GM19193 (cell line): ENCODE data around the gene CCDC91.

Experiments
- POLR2A ChIP-seq: IDR thresholded peaks from 4 replicates; pipeline ENCODE4 v1.6.1; 2011; ENCODE audit not compliant: insufficient read depth, insufficient read length; ENCODE audit errors: extremely low read depth

CCDC91 gene

GRCh38 chr12:28575593-28576205, 385.4 kb downstream of the CCDC91 start:
- no peak for TF ChIP-seq POLR2A

GRCh38 chr12:28578361-28578760, 388.1 kb downstream of the CCDC91 start:
- no peak for TF ChIP-seq POLR2A

GRCh38 chr12:28578833-28579252, 388.6 kb downstream of the CCDC91 start:
- no peak for TF ChIP-seq POLR2A

GRCh38 chr12:28582672-28583376, 392.6 kb downstream of the CCDC91 start:
- TF ChIP-seq POLR2A, result no peak

- no peak for TF ChIP-seq POLR2A
Observed at GRCh38 chr12:28583701-28584261, 393.5 kb downstream of the CCDC91 start.

DNA sequence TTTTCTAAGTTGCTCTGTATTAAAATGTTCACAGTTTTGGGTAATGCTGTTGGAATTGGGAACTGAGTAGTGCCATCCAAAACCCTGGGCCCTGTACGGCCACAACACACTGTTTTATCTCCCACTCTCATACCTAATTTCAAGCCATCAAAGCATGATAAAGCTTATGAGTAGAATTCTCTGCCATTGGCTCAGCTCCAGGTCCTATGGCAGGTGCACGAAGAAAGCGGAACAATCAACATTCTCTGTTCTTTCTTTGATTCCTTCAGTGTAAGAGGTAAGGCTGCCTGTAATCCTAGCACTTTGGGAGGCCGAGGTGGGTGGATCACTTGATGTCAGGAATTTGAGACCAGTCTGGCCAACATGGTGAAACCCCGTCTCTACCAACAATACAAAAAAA, 394.9 kb downstream of the CCDC91 start:
- no peak for TF ChIP-seq POLR2A

DNA sequence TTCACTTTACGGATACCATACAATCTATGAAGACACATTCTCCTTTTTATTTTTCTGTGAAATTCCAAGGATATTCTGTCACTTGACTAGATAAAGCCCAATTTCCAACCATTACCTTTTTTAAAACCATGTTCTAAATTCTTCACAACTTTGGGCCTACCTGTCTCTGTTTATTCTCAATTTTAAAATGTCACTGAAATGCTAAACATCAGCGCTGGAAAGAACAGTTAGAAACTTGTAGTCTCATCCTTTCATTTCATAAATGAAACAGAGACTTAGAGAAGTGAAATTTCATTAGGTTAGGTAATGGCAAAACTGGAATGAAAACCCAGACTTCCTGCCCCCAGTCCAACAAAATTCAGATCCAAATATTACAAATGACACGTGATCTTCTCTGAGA, 396.2 kb downstream of the CCDC91 start:
- TF ChIP-seq POLR2A, result no peak

GRCh38 chr12:28591831-28592230, 401.6 kb downstream of the CCDC91 start:
- no peak for TF ChIP-seq POLR2A
